ENCODE measurements around the gene WDR93.
A peak's percentile ranks its signal among the peaks of the same experiment; 100 is the strongest.

Gene WDR93

DNA sequence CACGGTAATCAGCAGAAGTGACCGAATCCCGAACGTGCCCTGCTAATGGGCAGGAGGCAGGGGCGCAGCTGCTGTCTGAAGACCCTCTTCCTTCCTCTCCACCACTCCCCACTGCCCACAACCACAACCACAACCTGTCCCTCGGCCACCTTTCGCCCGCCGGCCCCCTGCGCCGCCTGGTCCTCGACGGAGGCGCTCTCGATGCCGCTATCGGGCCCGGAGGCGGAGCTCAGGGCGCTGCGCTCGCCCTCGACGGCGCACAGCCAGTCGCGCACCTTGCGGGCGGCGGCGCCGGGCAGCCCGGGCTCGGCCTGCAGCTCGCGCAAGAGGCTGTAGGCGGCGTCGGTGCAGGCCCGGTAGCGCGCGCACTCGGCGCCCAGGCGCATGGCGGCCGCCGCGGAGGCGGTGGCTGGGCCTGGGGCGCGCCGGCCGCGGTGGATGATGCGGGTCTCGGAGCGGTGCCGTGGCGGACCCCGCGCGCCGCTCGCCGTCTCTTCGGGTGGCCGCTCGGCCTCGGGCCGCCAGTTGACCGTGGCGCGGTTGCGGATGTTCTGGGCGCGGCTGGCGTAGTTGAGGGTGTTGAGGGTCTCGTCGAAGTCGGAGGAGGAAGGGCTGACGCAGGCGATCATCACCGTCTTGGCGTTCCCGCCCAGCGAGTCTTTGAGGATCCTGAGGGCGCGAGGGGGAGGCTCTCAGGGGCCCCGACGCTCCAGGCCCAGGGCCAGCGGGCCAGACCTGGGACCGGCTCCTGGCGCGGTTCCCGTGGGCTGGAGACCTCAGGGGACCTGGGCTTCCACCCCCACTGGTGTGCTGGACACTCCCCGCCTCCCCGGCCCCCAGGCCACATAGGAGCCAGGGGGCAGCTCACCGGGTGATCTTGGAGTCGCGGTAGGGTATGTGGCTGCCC, 42.3 kb upstream of the WDR93 start:
- Histone ChIP-seq H3K9ac (ENCODE audit: insufficient read length, low read depth) (no peak overlapping the region), H3K27me3 (ENCODE audit: insufficient read depth, insufficient read length) (no peaks in the 10 kb centered on the region), H3K4me1 (ENCODE audit: insufficient read depth, insufficient read length) (peaks cover 5% of the 10 kb centered on the region), H3K9me3 (ENCODE audit: insufficient read depth, low read length) (no peaks in the 10 kb centered on the region), H3K4me3 (ENCODE audit: insufficient read length, low read depth) (no peak overlapping the region), H3K36me3 (ENCODE audit: insufficient read depth, insufficient read length, low read length) (peaks cover 88% of the 10 kb centered on the region)
- DNase-seq (ENCODE audit: low read depth, low spot score), result no peak
- no peak for TF ChIP-seq YY1 (IDR thresholded peaks at IDR 0.05; ENCODE audit: insufficient read depth, insufficient read length)
- TF ChIP-seq ZNF274 (IDR thresholded peaks at IDR 0.05; ENCODE audit: low read depth, low read length), result no peak
- no peak for TF ChIP-seq SUZ12 (IDR thresholded peaks at IDR 0.05; ENCODE audit: extremely low read depth, insufficient read depth, insufficient read length)

DNA sequence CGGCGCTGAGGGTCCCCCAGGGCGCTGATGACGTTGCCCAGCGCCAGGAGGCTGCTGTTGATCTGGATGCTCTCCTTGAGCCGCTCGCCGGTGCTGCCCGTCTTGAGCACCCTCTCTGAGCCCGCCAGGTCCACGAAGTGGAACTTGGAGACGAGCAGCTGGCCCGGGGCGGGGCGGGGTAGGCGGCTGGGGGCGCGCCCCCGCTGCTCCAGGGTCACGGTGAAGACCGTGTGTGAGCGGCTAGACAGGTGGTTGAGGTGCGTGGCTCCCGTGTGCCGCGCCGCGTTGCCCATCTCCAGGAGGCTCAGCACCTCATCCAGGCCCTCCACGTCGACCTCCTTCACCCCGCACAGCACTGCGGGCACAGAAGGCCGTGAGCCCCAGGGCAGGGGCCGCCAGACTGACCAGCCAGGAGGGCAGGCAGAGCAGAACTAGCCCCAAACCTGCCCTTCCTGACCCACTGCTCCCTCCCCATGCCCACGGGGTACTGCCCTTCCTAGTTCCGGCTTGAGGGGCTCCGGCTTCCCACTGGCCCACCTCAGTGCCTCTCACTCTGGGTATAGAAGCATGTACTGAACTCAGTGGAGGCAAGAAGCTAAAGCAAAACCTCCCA, 41.5 kb upstream of the WDR93 start:
- Histone ChIP-seq H3K36me3 (ENCODE audit: insufficient read depth, insufficient read length, low read length) (peaks cover 83% of the 10 kb centered on the region), H3K9me3 (ENCODE audit: insufficient read depth, low read length) (no peaks in the 10 kb centered on the region), H3K4me3 (ENCODE audit: insufficient read length, low read depth) (no peak overlapping the region), H3K27me3 (ENCODE audit: insufficient read depth, insufficient read length) (no peaks in the 10 kb centered on the region), H3K4me1 (ENCODE audit: insufficient read depth, insufficient read length) (peaks cover 7% of the 10 kb centered on the region), H3K9ac (ENCODE audit: insufficient read length, low read depth) (no peak overlapping the region)
- DNase-seq (ENCODE audit: low read depth, low spot score), result no peak
- TF ChIP-seq ZNF274 (IDR thresholded peaks at IDR 0.05; ENCODE audit: low read depth, low read length) (no peak), SUZ12 (IDR thresholded peaks at IDR 0.05; ENCODE audit: extremely low read depth, insufficient read depth, insufficient read length) (no peak)

DNA sequence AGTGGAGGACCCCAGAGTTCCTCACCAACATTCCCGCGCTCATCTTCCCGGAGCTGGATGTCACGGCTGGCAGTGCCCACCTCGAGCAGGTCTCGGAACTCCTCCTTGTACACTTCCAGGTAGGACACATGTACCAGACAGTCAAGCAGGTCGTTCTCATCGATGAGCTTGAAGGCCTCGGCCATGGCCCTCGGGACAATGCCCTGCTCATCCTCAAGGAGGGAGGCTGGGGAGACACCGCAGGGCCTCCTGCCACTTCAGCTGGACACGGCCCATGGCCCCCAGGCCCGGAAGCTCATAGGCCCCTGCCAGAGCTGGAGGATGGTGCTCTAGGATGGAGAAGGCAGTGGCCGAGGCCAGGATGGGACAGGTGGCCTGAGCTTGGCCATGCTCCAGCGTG, 40.9 kb upstream of the WDR93 start:
- Histone ChIP-seq H3K27me3 (ENCODE audit: insufficient read depth, insufficient read length) (peaks cover 6% of the 10 kb centered on the region), H3K4me1 (ENCODE audit: insufficient read depth, insufficient read length) (peaks cover 7% of the 10 kb centered on the region), H3K9me3 (ENCODE audit: insufficient read depth, low read length) (no peaks in the 10 kb centered on the region), H3K4me3 (ENCODE audit: insufficient read length, low read depth) (no peak overlapping the region), H3K36me3 (ENCODE audit: insufficient read depth, insufficient read length, low read length) (peaks cover 78% of the 10 kb centered on the region), H3K9ac (ENCODE audit: insufficient read length, low read depth) (no peak overlapping the region)
- no peak for TF ChIP-seq ZNF274 (IDR thresholded peaks at IDR 0.05; ENCODE audit: low read depth, low read length)
- TF ChIP-seq YY1 (IDR thresholded peaks at IDR 0.05; ENCODE audit: insufficient read depth, insufficient read length), result no peak
- TF ChIP-seq SUZ12 (IDR thresholded peaks at IDR 0.05; ENCODE audit: extremely low read depth, insufficient read depth, insufficient read length), result no peak
- no peak for DNase-seq (ENCODE audit: low read depth, low spot score)

DNA sequence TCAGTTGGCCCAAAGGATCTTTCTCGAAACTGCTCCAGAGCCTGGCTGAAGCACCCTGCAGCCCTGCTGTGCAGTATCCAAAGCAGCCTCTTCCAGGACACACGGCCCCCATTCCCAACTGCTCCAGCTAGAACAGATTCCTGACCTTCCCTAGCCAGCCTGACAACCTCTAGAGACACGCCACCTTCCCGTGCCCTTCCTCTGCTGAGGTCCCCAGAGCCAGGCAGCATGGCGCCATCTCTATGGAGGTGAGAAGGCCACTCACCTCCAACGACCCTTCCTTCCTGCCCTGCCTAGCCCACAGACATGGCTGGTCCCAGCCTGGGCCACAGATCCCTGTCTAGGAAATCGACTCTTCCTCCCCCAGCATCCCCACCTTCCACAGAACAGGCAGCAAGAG, 38.5 kb upstream of the WDR93 start:
- H3K4me1 ChIP-seq (ENCODE audit: insufficient read depth, insufficient read length), result peaks cover 7% of the 10 kb centered on the region
- peaks cover 10% of the 10 kb centered on the region for H3K27me3 ChIP-seq (ENCODE audit: insufficient read depth, insufficient read length)
- H3K9ac ChIP-seq (ENCODE audit: insufficient read length, low read depth), result no peak overlapping the region

DNA sequence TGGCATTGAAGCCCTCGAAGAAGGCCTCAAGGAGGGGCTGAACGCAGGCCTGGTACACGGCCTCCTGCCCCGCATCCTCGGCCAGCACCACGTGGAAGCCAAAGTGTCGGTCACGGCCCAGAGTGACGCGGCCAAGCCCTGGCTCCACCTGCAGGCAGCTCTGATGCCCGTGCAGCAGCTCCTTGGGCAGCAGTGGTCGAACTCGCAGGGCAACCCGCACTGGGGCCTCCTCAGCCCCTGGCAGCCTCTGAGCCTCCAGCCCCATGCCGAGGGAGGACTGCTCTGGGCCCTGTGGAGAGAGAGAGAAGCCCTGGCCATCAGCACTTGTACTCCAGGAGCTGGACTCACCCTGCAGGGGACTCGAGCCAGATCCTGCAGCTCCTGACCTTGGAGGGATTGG, 37.9 kb upstream of the WDR93 start:
- Histone ChIP-seq H3K27me3 (ENCODE audit: insufficient read depth, insufficient read length) (peaks cover 10% of the 10 kb centered on the region), H3K4me3 (ENCODE audit: insufficient read length, low read depth) (no peak overlapping the region), H3K36me3 (ENCODE audit: insufficient read depth, insufficient read length, low read length) (peaks cover 49% of the 10 kb centered on the region), H3K9me3 (ENCODE audit: insufficient read depth, low read length) (no peaks in the 10 kb centered on the region), H3K4me1 (ENCODE audit: insufficient read depth, insufficient read length) (peaks cover 3% of the 10 kb centered on the region), H3K9ac (ENCODE audit: insufficient read length, low read depth) (no peak overlapping the region)
- DNase-seq (ENCODE audit: low read depth, low spot score), result no peak
- no peak for TF ChIP-seq YY1 (IDR thresholded peaks at IDR 0.05; ENCODE audit: insufficient read depth, insufficient read length)
- no peak for TF ChIP-seq ZNF274 (IDR thresholded peaks at IDR 0.05; ENCODE audit: low read depth, low read length)
- no peak for TF ChIP-seq SUZ12 (IDR thresholded peaks at IDR 0.05; ENCODE audit: extremely low read depth, insufficient read depth, insufficient read length)

More for the DNA sequence above, 38.5 kb upstream of the WDR93 start:
- H3K4me3 ChIP-seq (ENCODE audit: insufficient read length, low read depth), result no peak overlapping the region
- no peak for DNase-seq (ENCODE audit: low read depth, low spot score)
- H3K9me3 ChIP-seq (ENCODE audit: insufficient read depth, low read length), result no peaks in the 10 kb centered on the region
- TF ChIP-seq YY1 (IDR thresholded peaks at IDR 0.05; ENCODE audit: insufficient read depth, insufficient read length) (no peak), ZNF274 (IDR thresholded peaks at IDR 0.05; ENCODE audit: low read depth, low read length) (no peak)
- H3K36me3 ChIP-seq (ENCODE audit: insufficient read depth, insufficient read length, low read length), result peaks cover 55% of the 10 kb centered on the region

DNA sequence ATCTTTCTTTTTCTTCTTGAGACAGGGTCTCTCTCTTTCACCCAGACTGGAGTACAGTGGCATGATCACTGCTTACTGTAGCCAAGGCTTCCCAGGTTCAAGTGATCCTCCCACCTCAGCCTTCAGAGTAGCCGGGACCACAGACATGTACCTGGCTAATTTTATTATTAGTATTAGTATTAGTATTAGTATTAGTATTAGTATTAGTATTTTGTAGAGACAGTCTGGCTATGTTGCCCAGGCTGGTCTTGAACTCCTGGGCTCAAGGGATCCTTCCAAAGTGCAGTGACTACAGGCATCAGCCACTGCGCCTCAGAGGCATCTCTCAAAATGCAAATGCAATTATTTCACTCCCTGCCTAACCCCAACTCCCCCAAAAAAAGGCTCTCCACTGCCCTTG, 37.0 kb upstream of the WDR93 start:
- no peak for DNase-seq (ENCODE audit: low read depth, low spot score)
- TF ChIP-seq SUZ12 (IDR thresholded peaks at IDR 0.05; ENCODE audit: extremely low read depth, insufficient read depth, insufficient read length), result no peak
- no peak for TF ChIP-seq ZNF274 (IDR thresholded peaks at IDR 0.05; ENCODE audit: low read depth, low read length)
- no peak for TF ChIP-seq YY1 (IDR thresholded peaks at IDR 0.05; ENCODE audit: insufficient read depth, insufficient read length)
- H3K9me3 ChIP-seq (ENCODE audit: insufficient read depth, low read length), result no peaks in the 10 kb centered on the region
- H3K4me3 ChIP-seq (ENCODE audit: insufficient read length, low read depth), result no peak overlapping the region
- H3K4me1 ChIP-seq (ENCODE audit: insufficient read depth, insufficient read length), result peaks cover 3% of the 10 kb centered on the region
- H3K27me3 ChIP-seq (ENCODE audit: insufficient read depth, insufficient read length), result peaks cover 10% of the 10 kb centered on the region
- H3K36me3 ChIP-seq (ENCODE audit: insufficient read depth, insufficient read length, low read length), result peaks cover 40% of the 10 kb centered on the region
- H3K9ac ChIP-seq (ENCODE audit: insufficient read length, low read depth), result no peak overlapping the region

DNA sequence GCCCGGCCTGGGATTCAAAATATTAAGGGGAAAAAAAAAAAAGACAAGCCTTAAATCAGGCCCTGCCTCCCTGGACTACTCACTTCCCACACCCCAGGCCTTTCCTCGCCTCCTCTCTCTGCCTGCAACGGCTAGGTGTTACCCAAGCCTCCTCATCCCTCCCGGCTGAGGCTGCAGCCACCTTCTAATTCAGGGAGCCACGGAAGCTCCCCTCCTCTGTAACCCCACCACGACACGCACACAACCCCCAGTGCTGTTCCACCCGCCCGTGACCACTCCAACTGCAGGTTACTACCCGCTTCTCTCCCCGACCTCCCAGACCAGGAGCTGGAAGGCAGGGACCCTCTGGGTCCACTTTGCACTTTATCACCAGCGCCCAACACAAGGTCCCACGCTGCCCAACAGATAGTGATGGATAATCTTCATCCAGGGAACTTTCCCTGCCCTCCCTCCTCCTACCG, 36.3 kb upstream of the WDR93 start:
- H3K9ac ChIP-seq (ENCODE audit: insufficient read length, low read depth), result peak overlapping the region; percentile 88
- peaks cover 3% of the 10 kb centered on the region for H3K4me1 ChIP-seq (ENCODE audit: insufficient read depth, insufficient read length)
- TF ChIP-seq SUZ12 (IDR thresholded peaks at IDR 0.05; ENCODE audit: extremely low read depth, insufficient read depth, insufficient read length) (no peak), ZNF274 (IDR thresholded peaks at IDR 0.05; ENCODE audit: low read depth, low read length) (no peak), YY1 (IDR thresholded peaks at IDR 0.05; ENCODE audit: insufficient read depth, insufficient read length) (no peak)
- H3K9me3 ChIP-seq (ENCODE audit: insufficient read depth, low read length), result no peaks in the 10 kb centered on the region
- H3K36me3 ChIP-seq (ENCODE audit: insufficient read depth, insufficient read length, low read length), result peaks cover 33% of the 10 kb centered on the region
- peaks cover 10% of the 10 kb centered on the region for H3K27me3 ChIP-seq (ENCODE audit: insufficient read depth, insufficient read length)
- no peak for DNase-seq (ENCODE audit: low read depth, low spot score)
- H3K4me3 ChIP-seq (ENCODE audit: insufficient read length, low read depth), result peak overlapping the region; percentile 95

Measured in NT2/D1 (cell line).